Body of pancreas (tissue), 4 donors: ENCODE measurements around the gene AGBL3.

ENCODE experiments used
- POLR2A ChIP-seq, 3 donors: fragments of 450-650 bp; IDR thresholded peaks; one replicate each; pipeline ENCODE4 v1.6.1; 2016; ENCODE audit warnings: antibody characterized with exemption in 3 of 3, mild to moderate bottlenecking in 2 of 3
- TF ChIP-seq, protein P1 (sequence below), 7 experiments: fragments of 450-650 bp in 4 of 7; fragments of 200-600 bp in 3 of 7; sonication (generic) in 3 of 7; IDR thresholded peaks; one replicate each; pipeline ENCODE4 v1.5.1; 2016 to 2019; ENCODE audit warnings: antibody characterized with exemption in 7 of 7

DNA sequence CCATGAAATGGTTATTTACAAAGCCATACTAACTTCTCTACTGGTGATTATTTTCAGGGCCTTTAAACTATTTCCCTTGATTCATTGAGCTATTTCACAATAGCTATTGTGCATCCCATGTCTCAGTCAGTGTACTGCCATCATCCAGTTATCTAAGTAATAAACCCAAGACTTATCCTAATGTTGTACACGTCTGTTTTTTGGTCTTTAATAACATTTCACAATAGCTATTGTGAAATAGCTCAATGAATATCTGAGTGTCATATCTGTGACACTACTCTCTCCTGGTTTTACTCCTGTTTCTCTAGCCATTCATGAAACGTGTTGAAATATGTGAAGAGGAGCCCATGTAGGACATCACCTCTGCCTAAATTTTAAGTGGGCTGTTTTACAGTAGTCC is 125.1 kb downstream of the AGBL3 start:
- TF ChIP-seq, protein P1, sequence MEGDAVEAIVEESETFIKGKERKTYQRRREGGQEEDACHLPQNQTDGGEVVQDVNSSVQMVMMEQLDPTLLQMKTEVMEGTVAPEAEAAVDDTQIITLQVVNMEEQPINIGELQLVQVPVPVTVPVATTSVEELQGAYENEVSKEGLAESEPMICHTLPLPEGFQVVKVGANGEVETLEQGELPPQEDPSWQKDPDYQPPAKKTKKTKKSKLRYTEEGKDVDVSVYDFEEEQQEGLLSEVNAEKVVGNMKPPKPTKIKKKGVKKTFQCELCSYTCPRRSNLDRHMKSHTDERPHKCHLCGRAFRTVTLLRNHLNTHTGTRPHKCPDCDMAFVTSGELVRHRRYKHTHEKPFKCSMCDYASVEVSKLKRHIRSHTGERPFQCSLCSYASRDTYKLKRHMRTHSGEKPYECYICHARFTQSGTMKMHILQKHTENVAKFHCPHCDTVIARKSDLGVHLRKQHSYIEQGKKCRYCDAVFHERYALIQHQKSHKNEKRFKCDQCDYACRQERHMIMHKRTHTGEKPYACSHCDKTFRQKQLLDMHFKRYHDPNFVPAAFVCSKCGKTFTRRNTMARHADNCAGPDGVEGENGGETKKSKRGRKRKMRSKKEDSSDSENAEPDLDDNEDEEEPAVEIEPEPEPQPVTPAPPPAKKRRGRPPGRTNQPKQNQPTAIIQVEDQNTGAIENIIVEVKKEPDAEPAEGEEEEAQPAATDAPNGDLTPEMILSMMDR (IDR thresholded peaks at IDR 0.05) = no peak
- no peak for TF ChIP-seq POLR2A (IDR thresholded peaks at IDR 0.05)
